GM21619 (cell line): ENCODE measurements around the gene STON2.
"Not testable (repeated sequence)": the region's sequence is repeated elsewhere in the genome, so short reads cannot be mapped to it uniquely, and the experiment has no call there.

Source experiments
- ATAC-seq: cut with Tn5 transposase; IDR thresholded peaks from one replicate; pipeline ENCODE4 v1.9.1; 2021; ENCODE audit not compliant: unreplicated experiment

Gene STON2

GRCh38 chr14:81400202-81400678, at the start of gene STON2:
STON2 (minus strand) TSS chr14:81400324; CDS start chr14:81398382, 1,942 bp downstream.
- ATAC-seq, result no peak

GRCh38 chr14:81449576-81449975, 49.5 kb upstream of the STON2 start:
- no peak for ATAC-seq

- ATAC-seq, result no peak
Observed at GRCh38 chr14:81449114-81449513, 49.0 kb upstream of the STON2 start.

GRCh38 chr14:81447021-81447764, 47.1 kb upstream of the STON2 start:
- no peak for ATAC-seq

- no peak for ATAC-seq
Observed at GRCh38 chr14:81446279-81447007, 46.3 kb upstream of the STON2 start.

- ATAC-seq, result no peak
Observed at GRCh38 chr14:81441626-81442134, 41.6 kb upstream of the STON2 start.

- no peak for ATAC-seq
Observed at GRCh38 chr14:81440041-81440440, 39.9 kb upstream of the STON2 start.

GRCh38 chr14:81437244-81437643, 37.1 kb upstream of the STON2 start:
- no peak for ATAC-seq

GRCh38 chr14:81436296-81437138, 36.4 kb upstream of the STON2 start:
- peak; percentile 84 for ATAC-seq

GRCh38 chr14:81435391-81436295, 35.5 kb upstream of the STON2 start:
- ATAC-seq, result peak; percentile 32

GRCh38 chr14:81435048-81435390, 34.9 kb upstream of the STON2 start:
- no peak for ATAC-seq

GRCh38 chr14:81434230-81434629, 34.1 kb upstream of the STON2 start:
- no peak for ATAC-seq

- no peak for ATAC-seq
Observed at GRCh38 chr14:81433378-81433777, 33.3 kb upstream of the STON2 start.

GRCh38 chr14:81432219-81432661, 32.1 kb upstream of the STON2 start:
- no peak for ATAC-seq

- no peak for ATAC-seq
Observed at GRCh38 chr14:81430235-81430634, 30.1 kb upstream of the STON2 start.

GRCh38 chr14:81429749-81430148, 29.6 kb upstream of the STON2 start:
- ATAC-seq, result not testable (repeated sequence)

GRCh38 chr14:81429028-81429427, 28.9 kb upstream of the STON2 start:
- ATAC-seq, result no peak

GRCh38 chr14:81427348-81428058, 27.4 kb upstream of the STON2 start:
- ATAC-seq, result no peak

GRCh38 chr14:81423504-81423903, 23.4 kb upstream of the STON2 start:
- no peak for ATAC-seq
